ENCODE data around the gene DGKE. TPM values are rescaled to one million over a fixed set of nuclear protein-coding genes. Genes with fewer than 3 reads are reported as not detected.

The DGKE gene
- total RNA-seq, 1 donor from 2014 or later: 33.6 TPM

DNA sequence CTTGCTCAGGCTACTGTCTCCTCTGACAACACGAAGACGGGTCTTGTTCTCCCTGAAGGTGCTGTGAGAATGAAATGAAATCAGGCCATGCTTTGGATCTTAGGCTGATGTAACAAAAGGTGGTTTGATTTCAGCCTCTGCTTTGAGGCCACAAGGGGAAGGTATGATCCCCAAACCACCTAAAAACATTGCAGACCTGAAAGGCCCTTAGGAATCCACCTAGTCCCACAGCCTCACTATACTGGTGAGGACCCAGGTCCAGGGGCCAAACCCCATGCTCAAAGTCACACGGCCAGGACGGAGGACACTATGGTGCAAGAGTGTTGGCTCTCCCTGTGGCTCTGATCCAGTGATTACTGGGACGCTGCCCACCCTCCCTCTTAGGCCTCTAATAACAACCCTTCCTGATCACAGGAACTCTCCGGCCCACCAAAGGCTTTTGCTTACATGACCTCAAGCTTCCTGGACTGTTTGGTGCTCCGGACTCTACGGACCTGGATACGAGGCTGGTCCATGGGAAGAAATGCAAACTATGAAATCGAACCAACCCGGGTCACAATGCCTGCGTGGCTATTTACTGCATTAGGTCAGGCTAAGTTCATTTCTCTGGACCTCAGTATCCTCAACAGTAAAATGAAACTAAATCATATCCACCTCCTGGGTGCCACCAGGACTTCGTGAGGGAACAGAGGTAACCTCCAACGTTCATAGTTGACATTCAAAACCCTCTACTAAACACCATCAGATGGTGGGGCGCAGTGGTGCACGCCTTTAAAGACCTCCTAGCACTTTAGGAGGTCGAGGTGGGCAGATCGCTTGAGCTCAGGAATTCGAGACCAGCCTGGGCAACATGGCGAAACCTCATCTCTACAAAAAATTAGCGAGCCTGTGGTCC, 78.4 kb downstream of the DGKE start:
- H3K4me1 Mint-ChIP-seq: peaks cover 61% of the 10 kb centered on the region
- peaks cover 38% of the 10 kb centered on the region for H3K36me3 Mint-ChIP-seq (ENCODE audit: low read depth)
- H3K27ac Mint-ChIP-seq: peak overlapping the region; percentile 94
- no peaks in the 10 kb centered on the region for H3K9me3 Mint-ChIP-seq
- peak; percentile 66 for DNase-seq
- intact Hi-C loops (cut with micrococcal nuclease): loop anchor here (5.0 kb wide), 1 partner anchor 175 kb away; the partner anchor contains the start of gene AKAP1
- no peaks in the 10 kb centered on the region for H3K27me3 Mint-ChIP-seq
- H3K4me3 Mint-ChIP-seq: peak overlapping the region; percentile 97

- intact Hi-C loops (cut with micrococcal nuclease): loop anchor here (5.0 kb wide), 1 partner anchor 174 kb away; the partner anchor contains the start of gene AKAP1
- peaks cover 38% of the 10 kb centered on the region for H3K36me3 Mint-ChIP-seq (ENCODE audit: low read depth)
- no peaks in the 10 kb centered on the region for H3K27me3 Mint-ChIP-seq
- DNase-seq: no peak
- H3K4me3 Mint-ChIP-seq: peak overlapping the region; percentile 97
- peaks cover 57% of the 10 kb centered on the region for H3K4me1 Mint-ChIP-seq
- H3K9me3 Mint-ChIP-seq: peaks cover 4% of the 10 kb centered on the region
- peak overlapping the region; percentile 94 for H3K27ac Mint-ChIP-seq
Measured at GRCh38 chr17:56913000-56913311, 79.0 kb downstream of the DGKE start.

- Mint-ChIP-seq H3K4me1 (peaks cover 53% of the 10 kb centered on the region), H3K9me3 (peaks cover 4% of the 10 kb centered on the region), H3K27me3 (no peaks in the 10 kb centered on the region), H3K36me3 (ENCODE audit: low read depth) (peaks cover 34% of the 10 kb centered on the region), H3K27ac (peak overlapping the region; percentile 94), H3K4me3 (peak overlapping the region; percentile 97)
- no peak for DNase-seq
- intact Hi-C loops (cut with micrococcal nuclease): loop anchor here (5.0 kb wide), 1 partner anchor 174 kb away; the partner anchor contains the start of gene AKAP1
Measured at GRCh38 chr17:56913353-56913866, 79.5 kb downstream of the DGKE start.

GRCh38 chr17:56913867-56914580, 80.1 kb downstream of the DGKE start, which contains the start of gene TRIM25:
Gene TRIM25, minus strand, starts transcription at chr17:56914049. Its CDS starts 61 bp downstream, at chr17:56913988.
- DNase-seq: peak; percentile 94
- Mint-ChIP-seq H3K9me3 (peaks cover 4% of the 10 kb centered on the region), H3K27ac (peak within 1 kb of the TSS; percentile 98), H3K4me3 (peak within 1 kb of the TSS; percentile 97), H3K27me3 (no peaks in the 10 kb centered on the region), H3K4me1 (peaks cover 53% of the 10 kb centered on the region), H3K36me3 (ENCODE audit: low read depth) (peaks cover 28% of the 10 kb centered on the region)
- intact Hi-C loops (cut with micrococcal nuclease): loop anchor here (1.0 to 5.0 kb wide), 2 partner anchors 81 to 173 kb away; partner anchors contain the start of genes AKAP1 and C17orf67

- H3K36me3 Mint-ChIP-seq (ENCODE audit: low read depth): peaks cover 28% of the 10 kb centered on the region
- H3K27me3 Mint-ChIP-seq: no peaks in the 10 kb centered on the region
- DNase-seq: peak; percentile 64
- peaks cover 4% of the 10 kb centered on the region for H3K9me3 Mint-ChIP-seq
- H3K4me3 Mint-ChIP-seq: peak overlapping the region; percentile 97
- peak overlapping the region; percentile 98 for H3K27ac Mint-ChIP-seq
- H3K4me1 Mint-ChIP-seq: peaks cover 51% of the 10 kb centered on the region
- intact Hi-C loops (cut with micrococcal nuclease): loop anchor here (1.0 to 5.0 kb wide), 2 partner anchors 81 to 173 kb away; partner anchors contain the start of genes AKAP1 and C17orf67
Measured at GRCh38 chr17:56914581-56915273, 80.8 kb downstream of the DGKE start.

- H3K4me1 Mint-ChIP-seq: peaks cover 28% of the 10 kb centered on the region
- no peaks in the 10 kb centered on the region for H3K27me3 Mint-ChIP-seq
- H3K9me3 Mint-ChIP-seq: peaks cover 4% of the 10 kb centered on the region
- peak overlapping the region; percentile 59 for H3K27ac Mint-ChIP-seq
- peaks cover 7% of the 10 kb centered on the region for H3K36me3 Mint-ChIP-seq (ENCODE audit: low read depth)
- no peak overlapping the region for H3K4me3 Mint-ChIP-seq
- intact Hi-C loops (cut with micrococcal nuclease): no loop called here
- DNase-seq: no peak
Measured at GRCh38 chr17:56917559-56918296, 83.8 kb downstream of the DGKE start.

DNA sequence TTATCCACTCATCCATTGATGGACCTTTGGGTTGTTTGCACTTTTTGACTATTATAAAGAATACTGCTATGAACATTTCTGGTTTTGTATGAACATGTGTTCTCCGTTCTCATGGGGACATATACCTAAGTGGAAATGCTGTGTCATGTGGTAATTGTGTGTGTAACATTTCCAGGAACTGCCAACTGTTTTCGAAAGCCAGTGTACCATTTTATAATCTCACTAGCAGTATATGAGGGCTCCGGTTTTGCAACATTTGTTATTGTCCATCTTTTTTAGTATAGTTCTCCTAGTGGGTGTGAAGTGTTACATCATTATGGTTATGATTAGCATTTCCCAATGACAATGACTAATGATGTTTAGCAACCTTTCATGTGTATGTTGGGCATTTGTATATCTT, 85.0 kb downstream of the DGKE start:
- H3K36me3 Mint-ChIP-seq (ENCODE audit: low read depth): peaks cover 4% of the 10 kb centered on the region
- no peaks in the 10 kb centered on the region for H3K27me3 Mint-ChIP-seq
- intact Hi-C loops (cut with micrococcal nuclease): no loop called here
- H3K4me3 Mint-ChIP-seq: no peak overlapping the region
- H3K4me1 Mint-ChIP-seq: peaks cover 28% of the 10 kb centered on the region
- no peak for DNase-seq
- peak overlapping the region; percentile 52 for H3K27ac Mint-ChIP-seq
- H3K9me3 Mint-ChIP-seq: peaks cover 4% of the 10 kb centered on the region

Other genes starting within 250 kb of the DGKE start
- 0.09 and 0.21 TPM in 2 replicates for gene NOG, start 240.5 kb upstream of the DGKE start, total RNA-seq
- 3.7 and 4.4 TPM in 2 replicates for gene C17orf67, start 231 bp upstream of the DGKE start, total RNA-seq
- gene TRIM25, start 79.9 kb downstream of the DGKE start, total RNA-seq: 88.8 and 99.8 TPM in 2 replicates
- 23.1 and 23.3 TPM in 2 replicates for gene COIL, start 126.9 kb downstream of the DGKE start, total RNA-seq
- gene SCPEP1, start 144.0 kb downstream of the DGKE start, total RNA-seq: 7.2 and 8.3 TPM in 2 replicates